B cell (primary cell): ENCODE data around the gene ELOB. TPM values are rescaled to one million over a fixed set of nuclear protein-coding genes. Genes with fewer than 3 reads are reported as not detected.

Experiments
- ATAC-seq: fragments of 200-7000 bp; cut with Tn5 transposase; one replicate; pipeline ENCODE4 v1.10.0; 2021; ENCODE audit warnings: low read depth, mild to moderate bottlenecking, moderate number of reproducible peaks, moderate library complexity
- CTCF ChIA-PET: fragments of 350-600 bp; sonication (Branson Sonifier 250); formaldehyde crosslinking; loops from one replicate; lab custom pipeline; 2021; ENCODE audit warnings: antibody characterized with exemption, inconsistent platforms; lab: Charles Lee
- POLR2A ChIA-PET: fragments of 350-600 bp; sonication (Branson Sonifier 250); formaldehyde crosslinking; loops from one replicate; lab custom pipeline; 2021; ENCODE audit warnings: antibody characterized with exemption; lab: Charles Lee
- DNase-seq: peaks from one replicate; pipeline ENCODE4 v3.0.0; 2013
- H2AFZ ChIP-seq: 2 replicates; pipeline ENCODE4 v1.6.1; 2012; ENCODE audit warnings: mild to moderate bottlenecking, low read depth, low read length; ENCODE audit not compliant: insufficient read depth, poor library complexity, severe bottlenecking
- H3K27ac ChIP-seq, 2 donors: 1 replicate in 1 of 2; 2 replicates in 1 of 2; pipeline ENCODE4 v1.5.1; 2012 to 2013; ENCODE audit warnings: low read length in 2 of 2, mild to moderate bottlenecking in 2 of 2, moderate library complexity in 1 of 2
- H3K27me3 ChIP-seq, 4 experiments: fragments of 200-600 bp in 1 of 4; sonication (generic) in 1 of 4; replicated peaks in 1 of 4; 1 replicate in 2 of 4; 2 replicates in 2 of 4; pipeline versions ENCODE4 v1.6.1 to v1.7.0; 2013 to 2016; ENCODE audit warnings: low read length in 3 of 4, mild to moderate bottlenecking in 2 of 4, mixed read lengths in 1 of 4, moderate library complexity in 1 of 4; ENCODE audit not compliant: insufficient read depth in 4 of 4, control insufficient read depth in 3 of 4; ENCODE audit errors: control extremely low read depth in 1 of 4
- H3K36me3 ChIP-seq, 2 experiments: replicated peaks in 1 of 2; 1 replicate in 1 of 2; 2 replicates in 1 of 2; pipeline versions ENCODE4 v1.6.1 to v1.7.1; 2013; ENCODE audit warnings: low read length in 1 of 2; ENCODE audit not compliant: insufficient read depth in 2 of 2, control insufficient read depth in 1 of 2; ENCODE audit errors: control extremely low read depth in 1 of 2, extremely low read depth in 1 of 2
- H3K4me1 ChIP-seq, 2 donors: fragments of 200-600 bp in 1 of 2; sonication (generic) in 1 of 2; 1 replicate in 1 of 2; 2 replicates in 1 of 2; pipeline versions ENCODE4 v1.5.1 to v1.6.1; 2013 to 2017; ENCODE audit warnings: low read length in 2 of 2; ENCODE audit not compliant: control insufficient read depth in 2 of 2, insufficient read depth in 2 of 2
- H3K4me2 ChIP-seq: replicated peaks from 2 replicates; pipeline ENCODE3; 2012; ENCODE audit warnings: mild to moderate bottlenecking, low read depth, low read length; ENCODE audit not compliant: poor library complexity, severe bottlenecking
- H3K4me3 ChIP-seq, 5 experiments: fragments of 200-600 bp in 1 of 5; sonication (generic) in 1 of 5; 1 replicate in 3 of 5; 2 replicates in 2 of 5; pipeline versions ENCODE4 v1.5.1 to v1.7.0; 2011 to 2016; ENCODE audit warnings: low read length in 4 of 5, mild to moderate bottlenecking in 4 of 5, low read depth in 2 of 5, control low read depth in 1 of 5, moderate library complexity in 1 of 5; ENCODE audit not compliant: insufficient read depth in 1 of 5; ENCODE audit errors: control extremely low read depth in 1 of 5, extremely low read depth in 1 of 5
- H3K79me2 ChIP-seq: fragments of 200-600 bp; sonication (generic); one replicate; pipeline ENCODE4 v1.6.0; 2016; ENCODE audit warnings: low read length; ENCODE audit not compliant: control insufficient read depth, insufficient read depth
- H3K9ac ChIP-seq: fragments of 200-600 bp; sonication (generic); 2 replicates; pipeline ENCODE4 v1.6.1; 2017; ENCODE audit warnings: mild to moderate bottlenecking, low read length, moderate library complexity
- H3K9me3 ChIP-seq, 3 donors: one replicate each; pipeline versions ENCODE4 v1.6.1 to v1.7.1; 2013; ENCODE audit warnings: low read length in 2 of 3; ENCODE audit not compliant: control insufficient read depth in 2 of 3, insufficient read depth in 1 of 3; ENCODE audit errors: control extremely low read depth in 1 of 3
- H4K20me1 ChIP-seq: 2 replicates; pipeline ENCODE4 v1.6.0; 2012; ENCODE audit warnings: mild to moderate bottlenecking, low read length; ENCODE audit not compliant: insufficient read depth, control insufficient read depth, poor library complexity, severe bottlenecking
- H3K27ac Mint-ChIP-seq: one replicate; pipeline ENCODE4 v1.8.0; 2021; ENCODE audit warnings: mixed read lengths
- H3K27me3 Mint-ChIP-seq: one replicate; pipeline ENCODE4 v1.8.0; 2021; ENCODE audit warnings: mixed read lengths
- H3K4me1 Mint-ChIP-seq: one replicate; pipeline ENCODE4 v1.8.0; 2021; ENCODE audit warnings: mixed read lengths
- H3K4me3 Mint-ChIP-seq: one replicate; pipeline ENCODE4 v1.8.0; 2021; ENCODE audit warnings: mixed read lengths
- H3K9me3 Mint-ChIP-seq: one replicate; pipeline ENCODE4 v1.8.0; 2022; ENCODE audit warnings: mixed read lengths; ENCODE audit not compliant: insufficient read depth
- EZH2 ChIP-seq: IDR thresholded peaks from 2 replicates; pipeline ENCODE4 v1.6.1; 2012; ENCODE audit warnings: borderline replicate concordance, low read depth, mild to moderate bottlenecking, moderate library complexity, low read length; ENCODE audit not compliant: insufficient read depth, poor library complexity, severe bottlenecking
- WGBS: methylation state at CpG from one replicate; pipeline ENCODE4 v1.1.5; 2013; ENCODE audit warnings: missing lambda C conversion rate; ENCODE audit not compliant: insufficient coverage; 5-methylcytosine and 5-hydroxymethylcytosine counted together
- intact Hi-C: fragments of 100-400 bp; cut with micrococcal nuclease; formaldehyde crosslinking; loops from one replicate; pipeline ENCODE4 v1.10.0; 2022
- polyA plus RNA-seq: library from polyadenylated mRNA; depleted of rRNA; stranded (reverse); fragments of >200 nt; gene quantifications from 2 replicates; pipeline ENCODE4 v1.2.3, GENCODE V29; 2012
- total RNA-seq, 2 donors: library from RNA; stranded (reverse); fragments of 120-200 nt in 1 of 2; gene quantifications; 1 replicate in 1 of 2; 2 replicates in 1 of 2; pipeline versions ENCODE4 v1.2.3 to v1.2.4, GENCODE V29; 2013 to 2022
- TF ChIP-seq, protein P1 (sequence below): fragments of 200-600 bp; IDR thresholded peaks from one replicate; pipeline ENCODE4 v1.8.0; 2022; ENCODE audit warnings: antibody characterized with exemption, mild to moderate bottlenecking

ELOB gene
- total and polyA plus RNA-seq, 2 donors (not counting 1 experiment from before 2014, with no cell fraction given), result 93.1 to 136 TPM

DNA sequence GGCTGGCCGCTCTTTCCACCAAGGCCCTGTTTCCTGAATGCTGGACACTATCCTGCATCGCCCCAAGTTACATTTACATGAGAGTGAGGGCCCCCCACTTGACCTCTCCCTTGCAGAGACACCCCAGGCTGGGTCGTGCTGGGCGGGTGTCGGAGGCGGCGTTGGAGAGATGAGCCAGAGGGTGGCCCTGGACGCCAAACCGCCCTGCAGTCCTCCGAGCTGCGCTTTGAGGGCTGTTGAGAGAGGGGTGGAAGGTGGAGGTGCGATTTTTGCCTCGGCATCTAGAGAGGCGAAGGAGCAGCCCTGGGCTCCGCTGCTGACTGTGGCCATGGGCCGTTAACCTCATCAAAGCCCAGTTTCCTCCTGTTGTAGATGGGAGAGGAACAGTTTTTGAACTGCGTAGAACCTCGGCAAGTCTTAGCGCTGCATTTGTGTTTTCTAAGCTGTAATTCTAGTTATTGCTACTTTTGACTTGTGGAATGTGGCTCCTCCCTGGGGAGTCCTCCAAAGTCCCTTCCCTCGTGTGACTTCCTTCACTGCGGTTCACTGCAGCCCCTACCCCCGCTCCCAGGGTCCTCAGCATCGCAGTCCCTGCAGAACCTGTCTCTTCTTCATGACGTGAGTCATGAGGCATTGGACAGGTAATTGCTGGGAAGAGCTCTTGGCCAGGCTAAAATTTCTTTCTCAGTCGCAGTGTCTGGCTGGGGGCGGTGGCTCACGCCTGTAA is 986 bp upstream of the ELOB start:
- 10% methylated on average over 25 of the region's 27 CpGs for WGBS
- DNase-seq, result peak; percentile 62

More for the DNA sequence above, 986 bp upstream of the ELOB start:
- ATAC-seq, result peak; percentile 5
- peaks cover 15% of the 10 kb centered on the region for H4K20me1 ChIP-seq
- H3K4me3 ChIP-seq, result peak overlapping the region; percentile 53 to 97 (median 93)
- POLR2A ChIA-PET, result interaction anchor here (0.5 to 3.9 kb wide), 8 partner anchors 26 to 303 kb away, joined by 3 to 31 read pairs (median 4); partner anchors contain the start of genes FLYWCH2, KCTD5, PRSS27 and SRRM2
- H3K9ac ChIP-seq, result peak overlapping the region; percentile 100
- no peaks in the 10 kb centered on the region for H3K9me3 Mint-ChIP-seq
- peak overlapping the region; percentile 98 to 99 for H3K27ac ChIP-seq
- peak overlapping the region; percentile 98 for H2AFZ ChIP-seq
- peak overlapping the region; percentile 95 for H3K4me2 ChIP-seq
- intact Hi-C loops, result loop anchor here (1.0 to 10.0 kb wide), 6 partner anchors 26 to 786 kb away; partner anchors contain the start of genes KCTD5, PKMYT1, PRSS27 and SRRM2
- TF ChIP-seq, protein P1, sequence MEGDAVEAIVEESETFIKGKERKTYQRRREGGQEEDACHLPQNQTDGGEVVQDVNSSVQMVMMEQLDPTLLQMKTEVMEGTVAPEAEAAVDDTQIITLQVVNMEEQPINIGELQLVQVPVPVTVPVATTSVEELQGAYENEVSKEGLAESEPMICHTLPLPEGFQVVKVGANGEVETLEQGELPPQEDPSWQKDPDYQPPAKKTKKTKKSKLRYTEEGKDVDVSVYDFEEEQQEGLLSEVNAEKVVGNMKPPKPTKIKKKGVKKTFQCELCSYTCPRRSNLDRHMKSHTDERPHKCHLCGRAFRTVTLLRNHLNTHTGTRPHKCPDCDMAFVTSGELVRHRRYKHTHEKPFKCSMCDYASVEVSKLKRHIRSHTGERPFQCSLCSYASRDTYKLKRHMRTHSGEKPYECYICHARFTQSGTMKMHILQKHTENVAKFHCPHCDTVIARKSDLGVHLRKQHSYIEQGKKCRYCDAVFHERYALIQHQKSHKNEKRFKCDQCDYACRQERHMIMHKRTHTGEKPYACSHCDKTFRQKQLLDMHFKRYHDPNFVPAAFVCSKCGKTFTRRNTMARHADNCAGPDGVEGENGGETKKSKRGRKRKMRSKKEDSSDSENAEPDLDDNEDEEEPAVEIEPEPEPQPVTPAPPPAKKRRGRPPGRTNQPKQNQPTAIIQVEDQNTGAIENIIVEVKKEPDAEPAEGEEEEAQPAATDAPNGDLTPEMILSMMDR, result no peak
- no peak for TF ChIP-seq EZH2
- H3K4me1 Mint-ChIP-seq, result peaks cover 26% of the 10 kb centered on the region
- peaks cover 0 to 16% of the 10 kb centered on the region in 2 experiments for H3K36me3 ChIP-seq
- no peaks in the 10 kb centered on the region for H3K9me3 ChIP-seq
- peaks cover 17 to 29% of the 10 kb centered on the region in 2 donors for H3K4me1 ChIP-seq
- CTCF ChIA-PET, result interaction anchor here (0.9 kb wide), 1 partner anchor 90 kb away, joined by 4 read pairs; no protein-coding TSS in a partner anchor
- H3K79me2 ChIP-seq, result peaks cover 39% of the 10 kb centered on the region
- H3K27me3 ChIP-seq, result no peaks in the 10 kb centered on the region
- peak overlapping the region; percentile 96 for H3K4me3 Mint-ChIP-seq
- no peaks in the 10 kb centered on the region for H3K27me3 Mint-ChIP-seq
- peak overlapping the region; percentile 98 for H3K27ac Mint-ChIP-seq
